Measurements from ENCODE around the gene LMF2.

Gene LMF2

DNA sequence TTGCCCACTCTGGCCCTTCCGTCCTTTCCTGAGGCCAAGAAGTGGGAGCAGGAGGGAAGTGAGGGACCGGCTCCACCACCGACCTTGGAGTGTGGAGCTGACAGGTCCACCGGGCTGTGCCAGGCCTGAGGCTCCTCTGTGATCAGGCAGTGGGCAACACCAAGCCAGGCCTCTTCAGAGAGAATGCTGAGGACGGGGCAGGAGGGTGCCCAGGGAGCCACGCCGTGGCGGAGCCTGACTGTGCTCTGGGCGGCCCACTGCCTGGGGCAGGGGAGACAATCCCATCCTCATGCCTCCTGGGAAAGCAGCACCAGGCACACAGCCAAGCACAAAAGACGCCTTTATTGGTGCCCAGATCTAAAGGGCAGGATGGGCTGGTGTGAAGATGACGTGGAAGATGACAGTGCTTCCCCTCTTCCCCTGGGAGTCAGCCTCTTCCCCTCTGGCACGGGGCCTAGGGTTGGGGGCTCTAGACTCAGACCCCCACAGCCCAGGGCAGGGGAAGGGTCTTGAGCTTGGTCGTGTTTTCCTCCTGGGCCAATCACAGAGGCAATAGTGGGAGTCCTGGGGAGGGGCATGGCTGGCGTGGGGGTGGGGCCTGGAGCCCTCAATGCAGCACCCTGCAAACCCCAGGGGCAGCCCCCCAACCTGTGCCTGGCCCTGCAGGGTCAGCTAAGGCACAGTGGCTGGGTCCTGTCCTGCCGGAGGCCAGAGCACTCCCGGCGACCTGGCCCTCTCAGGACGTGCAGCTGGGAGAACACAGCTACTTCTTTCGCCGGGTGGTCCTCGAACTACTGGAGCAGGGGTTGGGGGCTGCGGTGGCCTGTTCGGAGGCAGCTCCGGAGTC, 4.7 kb downstream of the LMF2 start:
- DNase-seq, result no peak

- DNase-seq, result no peak
Measured at GRCh38 chr22:50502096-50502495, 5.4 kb downstream of the LMF2 start.

DNA sequence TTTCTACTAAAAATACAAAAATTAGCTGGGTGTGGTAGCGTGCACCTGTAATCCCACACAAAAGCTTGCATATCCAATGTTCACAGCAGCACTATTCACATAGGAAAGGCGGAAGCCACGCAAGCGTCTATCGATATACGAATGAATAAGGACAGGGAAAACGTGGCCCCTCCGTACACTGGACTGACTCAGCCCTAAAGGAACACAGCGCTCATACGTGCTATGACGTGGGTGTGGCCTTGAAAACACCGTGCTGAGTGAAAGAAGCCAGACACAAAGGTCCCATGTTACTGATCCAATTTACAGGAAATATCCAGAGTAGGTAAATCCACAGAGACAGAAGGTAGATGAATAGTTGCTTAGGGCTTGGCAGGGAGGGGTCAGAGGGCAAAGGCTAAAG, 7.0 kb downstream of the LMF2 start:
- no peak for DNase-seq

DNA sequence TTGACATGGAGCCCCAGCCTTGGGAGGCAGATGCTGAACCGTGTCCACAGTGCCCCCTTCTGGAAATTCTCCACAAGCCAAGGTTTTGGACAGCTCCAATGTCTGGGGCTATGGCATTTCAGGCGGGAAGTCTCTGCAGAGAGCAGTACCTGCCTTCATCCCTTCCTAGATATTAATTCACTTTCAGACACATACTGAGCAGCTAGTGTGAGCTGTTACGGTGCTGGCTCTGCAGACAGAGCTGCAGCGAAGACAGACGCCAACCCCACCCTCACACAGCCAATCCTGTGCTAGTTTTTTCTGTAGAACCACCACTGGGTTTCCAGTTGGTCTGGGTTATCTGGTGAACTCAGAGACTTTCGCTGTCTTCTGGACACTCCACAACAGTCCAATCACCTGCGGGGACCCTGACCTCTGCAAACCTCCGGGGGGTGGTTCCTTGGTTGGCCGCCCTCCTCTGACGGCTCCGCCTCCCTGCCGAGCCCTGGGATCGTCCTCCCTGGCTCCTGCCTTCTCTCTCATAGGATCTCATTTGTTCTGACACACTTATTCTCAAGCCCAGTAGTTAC, 9.1 kb downstream of the LMF2 start:
- peak; percentile 5 for DNase-seq

DNA sequence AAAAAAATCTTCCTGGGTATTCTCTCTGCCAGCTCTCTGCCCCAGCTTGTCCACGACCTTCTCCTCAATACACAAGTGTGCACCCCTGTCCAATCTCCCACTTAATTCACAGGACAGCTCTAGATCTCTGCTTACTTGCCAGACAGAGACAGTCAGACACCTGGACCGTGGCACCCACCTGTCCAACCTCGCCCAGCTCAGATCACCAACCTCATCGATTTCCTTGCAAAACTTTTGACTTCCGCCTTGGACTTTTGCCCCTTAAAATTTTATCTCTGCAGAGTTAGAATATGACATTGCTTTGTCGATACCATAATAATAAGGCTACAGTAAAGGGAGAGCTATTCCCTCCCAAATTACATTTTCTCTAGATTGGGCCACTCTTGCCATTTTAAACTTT, 10.4 kb downstream of the LMF2 start:
- DNase-seq, result no peak

DNA sequence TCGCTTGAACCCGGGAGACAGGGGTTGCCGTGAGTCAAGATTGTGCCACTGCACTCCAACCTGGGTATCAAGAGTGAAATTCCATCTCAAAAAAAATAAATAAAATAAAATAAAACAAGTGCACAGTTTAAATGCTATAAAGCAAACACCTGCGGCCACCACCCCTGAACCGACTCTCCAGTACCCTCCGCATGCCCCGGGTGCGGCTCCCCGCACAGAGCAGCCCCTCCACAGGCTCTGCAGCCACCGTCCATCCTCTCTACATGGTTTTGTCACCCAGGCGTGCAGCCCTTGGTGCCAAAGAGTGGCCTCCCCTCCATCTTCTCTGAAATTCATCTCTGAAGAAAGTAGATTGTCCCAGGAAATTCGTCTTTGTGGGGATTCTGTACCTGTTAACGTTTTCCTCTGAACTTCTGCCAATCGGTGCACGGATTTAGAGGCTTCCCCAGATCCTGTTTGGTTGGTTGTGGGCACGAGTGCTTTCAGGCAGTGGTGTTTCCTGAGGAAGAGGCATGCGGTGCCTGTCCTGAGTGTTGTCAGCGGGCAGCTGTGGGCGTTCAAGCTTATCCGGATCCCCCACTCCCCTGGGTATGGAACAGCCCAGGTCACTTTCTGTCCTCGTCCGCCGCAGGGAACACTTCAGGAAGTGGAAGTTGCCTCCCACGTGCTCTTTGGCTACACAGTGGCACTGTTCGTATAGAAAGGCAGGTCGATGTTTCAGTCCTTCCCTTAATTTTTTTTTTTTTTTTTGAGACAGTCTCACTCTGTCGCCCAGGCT, 16.8 kb downstream of the LMF2 start:
- DNase-seq, result no peak

DNA sequence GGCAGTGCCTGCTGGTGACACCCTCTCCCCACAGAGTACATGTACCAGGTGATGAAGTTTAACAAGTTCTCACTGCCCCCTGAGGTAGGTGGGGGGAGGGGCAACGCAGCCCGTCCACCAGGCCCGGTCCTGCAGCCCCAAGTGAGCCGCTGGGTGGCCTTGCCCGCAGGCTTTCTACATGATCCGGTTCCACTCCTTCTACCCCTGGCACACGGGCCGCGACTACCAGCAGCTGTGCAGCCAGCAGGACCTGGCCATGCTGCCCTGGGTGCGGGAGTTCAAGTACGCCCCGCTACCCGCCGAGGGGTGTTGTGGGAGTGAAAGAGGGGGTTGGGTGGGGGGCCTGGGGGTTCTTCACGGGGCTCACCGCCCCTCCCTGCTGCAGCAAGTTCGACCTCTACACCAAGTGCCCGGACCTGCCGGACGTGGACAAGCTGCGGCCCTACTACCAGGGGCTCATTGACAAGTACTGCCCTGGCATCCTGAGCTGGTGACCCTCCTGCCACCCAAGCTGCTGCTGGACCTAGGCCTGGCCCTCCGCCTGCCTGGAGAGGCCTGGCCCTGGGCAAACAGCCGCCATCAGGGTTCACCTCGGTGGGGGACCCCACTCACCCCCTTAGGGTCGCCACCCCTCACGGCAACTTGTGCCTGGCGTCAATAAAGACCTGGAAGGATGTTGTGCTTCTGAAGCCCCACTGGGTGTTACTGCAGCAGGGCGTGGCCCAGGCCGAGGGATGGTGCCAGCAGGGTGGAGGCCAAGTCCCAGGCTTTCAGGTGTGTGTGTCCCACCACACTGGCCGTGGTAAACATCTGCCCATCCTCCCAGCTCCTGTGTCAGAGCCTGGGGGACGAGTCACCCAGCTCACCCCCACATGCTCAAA, 17.9 kb downstream of the LMF2 start:
- DNase-seq, result no peak

GRCh38 chr22:50488886-50489285, 18.6 kb downstream of the LMF2 start:
- DNase-seq, result no peak

- DNase-seq, result no peak
Measured at GRCh38 chr22:50488006-50488677, 19.4 kb downstream of the LMF2 start.

- no peak for DNase-seq
Measured at GRCh38 chr22:50487290-50488005, 20.1 kb downstream of the LMF2 start.

DNA sequence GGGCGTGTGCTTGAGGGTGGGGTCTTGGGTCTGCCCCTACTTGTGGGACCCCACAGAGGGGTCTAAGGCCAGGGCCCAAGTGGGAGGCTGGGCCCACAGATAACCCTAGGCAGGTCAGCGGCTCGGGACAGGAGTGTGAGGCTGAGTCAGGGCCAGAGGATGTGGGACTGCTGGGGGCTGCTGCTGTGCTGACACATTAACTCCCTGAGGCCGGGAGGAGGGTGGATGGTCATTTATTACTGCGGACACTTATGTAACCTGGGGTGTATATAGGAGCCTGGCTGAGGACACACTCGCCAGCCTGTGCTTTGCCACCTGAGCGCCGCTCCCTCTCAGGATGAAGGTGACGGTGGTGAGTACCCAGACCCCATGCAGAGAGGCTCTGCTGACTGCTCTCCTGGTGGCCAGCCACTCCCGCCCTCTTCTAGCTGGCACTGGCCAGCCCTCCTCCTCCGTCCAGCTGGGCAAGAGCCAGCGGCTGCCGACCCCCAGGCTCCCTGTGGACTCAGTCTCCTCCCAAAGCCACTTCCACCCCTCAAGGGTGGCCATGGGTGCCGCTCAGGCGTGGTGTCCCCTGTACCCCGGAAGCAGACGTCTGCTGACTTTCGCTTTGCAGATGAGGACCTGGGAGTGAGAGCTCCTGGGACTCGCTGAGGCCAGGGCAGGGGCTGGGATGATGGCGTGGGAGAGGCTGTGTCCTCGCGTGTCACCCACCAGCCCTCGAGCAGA, 20.8 kb downstream of the LMF2 start, which contains the start of gene MIOX:
TSS of gene MIOX (plus strand) at position 299 of the 729 bp plus-strand sequence. CDS start at position 338, 39 bp downstream.
- DNase-seq, result no peak

DNA sequence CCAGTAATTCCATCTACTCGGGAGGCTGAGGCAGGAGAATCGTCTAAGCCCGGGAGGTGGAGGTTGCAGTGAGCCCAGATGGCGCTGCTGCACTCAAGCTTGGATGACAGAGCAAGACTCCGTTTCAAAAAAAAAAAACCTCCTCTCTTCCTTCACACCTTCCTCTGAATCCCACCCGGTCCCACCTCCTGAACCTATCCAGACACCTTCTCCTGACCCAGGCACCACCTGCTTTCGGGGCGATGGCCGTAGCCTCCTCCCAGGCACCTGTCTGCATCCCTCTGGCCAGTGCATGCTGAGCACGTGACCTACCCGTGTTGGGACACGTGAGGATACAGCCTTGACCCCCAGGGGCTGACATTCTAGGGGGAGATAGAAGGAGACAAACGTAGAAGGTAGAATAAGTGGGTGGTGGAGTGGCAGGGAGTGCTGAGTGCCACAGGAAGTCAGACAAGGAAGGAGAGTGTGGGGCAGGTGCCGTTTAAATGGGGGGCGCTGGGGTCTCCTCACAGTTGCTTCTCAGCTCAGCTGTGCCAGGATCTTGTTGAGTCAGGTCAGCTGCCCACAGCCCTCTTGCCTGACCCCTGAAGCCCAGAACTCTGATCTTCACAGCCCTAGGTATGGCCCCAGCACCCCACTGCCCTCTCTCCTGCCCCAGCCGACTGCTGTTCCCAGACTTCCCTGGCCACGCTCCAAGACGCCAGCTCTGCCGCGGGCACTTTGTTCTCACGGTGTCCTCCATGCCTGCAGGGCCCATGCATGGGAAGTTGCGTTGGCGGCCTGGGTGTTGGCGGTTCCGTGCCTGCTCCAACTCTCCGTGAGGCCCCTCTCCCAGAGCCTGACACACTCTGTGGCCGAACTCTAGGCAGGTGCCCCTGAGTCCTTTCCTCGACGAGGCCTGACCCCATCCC, 22.0 kb downstream of the LMF2 start:
- no peak for DNase-seq

DNA sequence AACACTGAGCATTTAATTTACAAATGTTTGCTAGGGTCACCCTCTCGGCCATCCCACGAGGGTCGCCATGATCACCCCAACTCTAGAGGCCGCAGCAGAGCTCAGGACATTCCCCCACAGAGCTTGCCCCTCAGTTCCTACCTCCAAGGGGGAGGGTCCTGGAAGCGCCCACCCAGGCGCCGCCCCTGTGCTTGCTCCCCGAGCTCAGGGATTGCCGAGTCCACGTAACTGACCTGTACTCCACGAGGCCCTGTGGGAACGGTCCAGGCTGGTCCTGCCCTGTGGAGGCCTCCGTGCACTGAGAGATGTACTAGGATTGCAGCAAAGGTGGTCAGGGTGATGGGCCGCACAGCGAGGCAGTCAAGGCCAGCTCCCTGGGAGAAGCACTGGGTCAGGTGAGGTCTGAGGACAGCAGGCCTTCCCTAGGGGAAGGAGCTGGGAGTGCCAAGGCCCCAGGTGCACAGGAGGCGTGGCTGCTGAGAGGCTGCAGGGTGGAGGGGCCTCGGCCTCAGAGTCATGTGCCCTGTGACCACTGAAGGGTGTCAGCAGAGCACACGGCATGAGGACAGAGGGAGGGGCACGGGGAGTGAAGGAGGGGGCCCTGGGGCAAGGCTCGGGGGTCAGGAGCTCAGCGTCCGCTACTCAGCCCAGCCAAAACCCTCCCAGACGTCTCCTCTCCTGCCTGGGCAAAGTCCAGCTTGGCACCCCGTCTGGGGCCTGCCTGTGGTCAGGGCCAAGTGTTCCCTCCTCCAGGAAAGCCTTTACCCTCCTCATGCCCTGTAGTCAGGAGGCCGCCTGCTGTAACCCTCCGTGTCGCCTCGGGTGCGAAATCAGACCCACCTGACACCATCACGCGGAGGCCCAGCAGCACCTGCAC, 23.3 kb downstream of the LMF2 start:
- no peak for DNase-seq

DNA sequence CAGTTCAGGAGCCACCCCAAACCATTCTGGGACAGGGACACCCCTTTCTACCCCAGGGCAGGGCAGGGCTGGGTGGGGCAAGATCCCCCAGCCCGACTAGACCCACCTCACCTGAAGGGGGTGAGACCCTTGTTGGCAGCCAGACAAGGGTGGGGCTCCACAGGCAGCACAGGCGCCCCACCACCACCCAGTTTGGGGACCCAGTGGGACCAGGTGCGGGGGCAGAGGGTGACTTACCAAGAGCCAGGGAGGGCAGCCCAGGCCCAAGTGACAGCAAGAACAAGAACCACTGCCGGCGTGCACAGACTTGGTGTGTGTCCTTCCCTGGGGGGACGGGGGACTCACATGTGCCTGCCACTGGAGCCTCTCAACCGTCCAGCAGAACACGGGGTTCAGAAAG, 23.9 kb downstream of the LMF2 start:
- no peak for DNase-seq

DNA sequence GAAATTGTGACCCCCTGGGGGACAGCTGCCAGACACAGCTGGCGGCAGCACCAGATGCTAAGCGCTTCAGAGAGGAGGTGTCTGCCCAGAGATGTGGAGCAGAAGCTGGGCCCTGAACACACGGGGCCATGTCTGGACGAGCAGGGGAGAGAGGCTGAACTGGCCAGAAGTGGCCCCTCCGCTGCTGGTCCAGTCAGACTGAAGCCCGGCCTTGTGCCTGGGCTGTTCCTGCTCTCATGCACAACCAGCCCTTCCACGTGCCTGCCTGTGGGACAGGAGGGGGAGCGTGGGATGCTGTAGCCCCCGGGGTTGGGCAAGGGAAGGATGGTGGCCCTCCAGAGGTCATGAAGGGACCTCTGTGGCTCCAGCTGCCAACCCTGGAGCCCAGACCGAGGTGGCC, 24.4 kb downstream of the LMF2 start:
- DNase-seq, result no peak

GRCh38 chr22:50482107-50483074, 25.1 kb downstream of the LMF2 start:
- DNase-seq, result no peak

GRCh38 chr22:50481440-50482106, 25.9 kb downstream of the LMF2 start, which contains the start of gene ADM2:
ADM2 (plus strand) TSS chr22:50481543; CDS start chr22:50481848, 305 bp downstream.
- no peak for DNase-seq
